Measurements from ENCODE around the gene SORCS3.

The SORCS3 gene

DNA sequence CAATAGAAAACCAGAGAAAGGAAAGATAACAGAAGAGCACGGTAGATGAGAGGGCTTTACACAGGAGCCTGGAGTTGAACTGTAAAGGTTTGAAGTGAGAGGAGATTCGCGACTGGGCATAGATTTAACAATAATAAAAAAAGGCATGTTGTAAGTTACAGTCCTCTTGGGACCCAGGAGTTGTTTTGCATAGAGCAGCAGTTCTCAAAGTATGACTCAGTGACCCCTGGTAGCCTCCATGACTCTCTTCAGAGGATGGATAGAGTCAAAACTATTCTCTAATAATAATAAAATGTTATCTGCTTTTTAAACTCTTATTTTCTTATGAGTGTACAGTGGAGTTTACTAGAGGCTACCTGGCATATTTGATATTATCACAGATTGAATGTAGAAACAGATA lies 262.3 kb downstream of the SORCS3 start:
- no peak overlapping the region for H3K27ac ChIP-seq
- TF ChIP-seq ZFX (IDR thresholded peaks at IDR 0.05; ENCODE audit: borderline replicate concordance) = no peak
- TF ChIP-seq, protein P1, sequence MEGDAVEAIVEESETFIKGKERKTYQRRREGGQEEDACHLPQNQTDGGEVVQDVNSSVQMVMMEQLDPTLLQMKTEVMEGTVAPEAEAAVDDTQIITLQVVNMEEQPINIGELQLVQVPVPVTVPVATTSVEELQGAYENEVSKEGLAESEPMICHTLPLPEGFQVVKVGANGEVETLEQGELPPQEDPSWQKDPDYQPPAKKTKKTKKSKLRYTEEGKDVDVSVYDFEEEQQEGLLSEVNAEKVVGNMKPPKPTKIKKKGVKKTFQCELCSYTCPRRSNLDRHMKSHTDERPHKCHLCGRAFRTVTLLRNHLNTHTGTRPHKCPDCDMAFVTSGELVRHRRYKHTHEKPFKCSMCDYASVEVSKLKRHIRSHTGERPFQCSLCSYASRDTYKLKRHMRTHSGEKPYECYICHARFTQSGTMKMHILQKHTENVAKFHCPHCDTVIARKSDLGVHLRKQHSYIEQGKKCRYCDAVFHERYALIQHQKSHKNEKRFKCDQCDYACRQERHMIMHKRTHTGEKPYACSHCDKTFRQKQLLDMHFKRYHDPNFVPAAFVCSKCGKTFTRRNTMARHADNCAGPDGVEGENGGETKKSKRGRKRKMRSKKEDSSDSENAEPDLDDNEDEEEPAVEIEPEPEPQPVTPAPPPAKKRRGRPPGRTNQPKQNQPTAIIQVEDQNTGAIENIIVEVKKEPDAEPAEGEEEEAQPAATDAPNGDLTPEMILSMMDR (IDR thresholded peaks at IDR 0.05) = no peak

DNA sequence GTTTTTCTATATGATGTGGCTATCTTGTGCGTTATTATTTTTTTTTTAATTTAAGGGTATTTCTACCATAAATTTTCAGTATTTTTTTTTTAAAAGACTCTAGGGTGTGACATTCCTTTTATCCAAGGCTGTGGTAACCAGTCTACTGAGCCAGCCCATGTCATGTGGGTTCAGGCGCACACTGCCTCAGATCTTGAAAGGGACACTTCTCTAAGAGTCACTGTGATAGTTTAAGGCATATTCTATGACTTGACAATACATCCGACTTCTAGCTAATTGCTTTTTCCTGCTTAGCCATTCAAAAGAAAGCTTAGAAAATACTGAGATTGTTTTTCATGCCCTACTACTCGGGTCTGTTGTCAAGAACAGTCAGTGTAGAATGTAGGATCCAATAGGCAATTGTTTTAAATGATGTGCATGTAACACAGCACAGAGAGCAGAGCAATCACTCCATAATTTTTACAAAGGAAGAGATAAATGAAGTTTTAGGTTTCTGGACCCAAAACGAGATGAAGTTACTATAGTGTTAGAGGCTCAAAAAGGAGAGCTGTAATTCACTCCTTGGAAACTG lies 263.7 kb downstream of the SORCS3 start:
- TF ChIP-seq ZFX (IDR thresholded peaks at IDR 0.05; ENCODE audit: borderline replicate concordance) = no peak
- TF ChIP-seq, protein P1 (IDR thresholded peaks at IDR 0.05) = no peak
- H3K27ac ChIP-seq = no peak overlapping the region

DNA sequence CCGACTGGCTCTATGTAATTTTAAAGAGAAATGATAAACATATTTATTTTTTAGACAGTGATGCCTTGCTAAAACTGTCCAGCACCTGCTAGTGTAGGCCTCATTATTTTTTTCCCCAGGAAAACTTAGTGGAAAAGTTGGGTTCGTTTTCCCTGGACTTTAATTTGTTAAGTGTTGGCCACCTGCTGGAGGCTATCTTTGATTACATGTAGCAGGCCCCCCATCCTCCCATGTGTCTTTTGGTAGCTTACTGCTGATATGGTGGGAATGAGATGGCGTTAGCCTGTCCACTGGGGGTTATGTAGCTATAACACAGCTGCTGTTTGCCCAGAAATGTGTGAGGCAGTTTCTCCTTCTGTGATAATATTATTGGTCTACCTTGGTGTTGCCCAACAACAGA lies 265.0 kb downstream of the SORCS3 start:
- no peak overlapping the region for H3K27ac ChIP-seq
- TF ChIP-seq, protein P1 (IDR thresholded peaks at IDR 0.05) = no peak
- no peak for TF ChIP-seq ZFX (IDR thresholded peaks at IDR 0.05; ENCODE audit: borderline replicate concordance)

DNA sequence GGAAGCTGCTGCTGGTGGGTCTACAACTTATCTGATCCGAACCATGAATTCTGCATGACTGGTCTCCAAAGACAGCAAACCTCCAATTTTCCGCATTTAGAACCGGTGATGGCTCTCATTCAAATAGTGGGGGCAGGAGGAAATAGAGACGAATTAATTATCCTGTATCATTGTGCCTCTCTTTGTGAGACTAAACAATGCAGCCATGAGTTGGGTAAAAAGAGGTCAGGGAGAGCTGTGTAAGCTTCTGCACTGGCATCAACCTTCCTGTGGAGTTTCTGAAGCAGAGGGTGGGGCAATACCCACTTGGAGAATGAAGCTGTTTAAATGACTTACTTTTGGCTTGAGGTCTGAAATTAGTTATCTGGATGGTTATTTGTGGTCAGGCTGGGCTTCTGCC lies 266.4 kb downstream of the SORCS3 start:
- no peak overlapping the region for H3K27ac ChIP-seq
- TF ChIP-seq, protein P1 (IDR thresholded peaks at IDR 0.05) = no peak
- TF ChIP-seq ZFX (IDR thresholded peaks at IDR 0.05; ENCODE audit: borderline replicate concordance) = no peak

DNA sequence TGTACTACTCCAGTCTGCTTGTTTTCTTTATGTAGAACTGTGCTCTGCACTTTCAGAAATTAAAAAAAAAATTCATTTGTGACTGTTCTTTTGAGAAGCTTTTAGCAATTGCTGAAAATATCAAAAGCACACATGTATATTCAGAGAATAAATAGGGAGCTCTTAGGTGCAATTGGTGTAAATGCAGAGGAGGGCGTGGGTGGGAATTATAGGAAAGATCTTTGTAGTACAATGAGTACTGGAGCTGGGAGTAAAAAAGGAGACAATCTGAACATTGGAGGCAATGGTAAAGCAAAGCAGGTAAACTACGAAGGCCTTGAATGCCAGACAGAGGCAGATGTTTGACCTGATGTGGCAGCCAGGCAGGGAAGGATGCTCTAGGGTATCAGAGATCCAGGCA lies 267.5 kb downstream of the SORCS3 start:
- TF ChIP-seq, protein P1 (IDR thresholded peaks at IDR 0.05) = no peak
- no peak overlapping the region for H3K27ac ChIP-seq

DNA sequence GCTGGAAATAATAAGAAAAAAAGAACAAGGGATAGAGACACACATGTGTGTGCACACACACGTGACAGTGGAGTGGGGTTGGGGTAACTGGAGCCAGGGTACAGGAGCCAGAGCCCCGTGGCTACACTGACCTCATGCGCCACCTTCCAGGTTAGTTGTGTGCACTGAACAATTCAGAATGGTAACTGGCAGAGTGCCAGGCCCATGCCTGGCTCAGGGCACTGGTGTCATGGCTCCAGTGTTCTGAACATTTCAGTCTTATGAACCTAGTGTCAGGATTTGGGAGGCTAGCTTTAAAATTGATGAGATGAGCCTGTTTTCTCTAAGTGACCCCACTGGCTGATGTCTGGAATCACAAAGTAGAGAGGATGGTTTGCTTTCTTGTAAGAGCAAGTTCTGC lies 269.6 kb downstream of the SORCS3 start:
- H3K27ac ChIP-seq = no peak overlapping the region
- no peak for TF ChIP-seq ZFX (IDR thresholded peaks at IDR 0.05; ENCODE audit: borderline replicate concordance)
- TF ChIP-seq, protein P1 (IDR thresholded peaks at IDR 0.05) = no peak

DNA sequence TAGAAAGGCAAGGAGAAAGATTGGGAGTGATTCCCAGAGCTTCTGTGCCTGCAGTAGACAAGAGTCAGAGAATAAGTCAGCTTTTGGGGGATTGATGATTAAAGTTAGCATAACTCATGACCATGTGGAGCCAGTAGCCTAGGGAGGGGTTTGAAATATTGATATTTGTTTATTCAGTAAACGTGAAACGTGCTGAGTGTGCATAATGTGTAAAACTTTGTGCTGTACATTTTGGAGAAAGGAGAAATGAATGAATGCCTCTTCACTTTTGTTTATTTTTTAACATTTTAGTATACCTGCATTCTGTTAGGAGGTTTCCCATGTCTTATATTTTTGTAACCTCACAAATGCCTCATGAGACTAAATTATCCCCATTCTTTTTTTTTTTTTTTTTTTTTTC lies 272.3 kb downstream of the SORCS3 start:
- H3K27ac ChIP-seq = no peak overlapping the region
- no peak for TF ChIP-seq ZFX (IDR thresholded peaks at IDR 0.05; ENCODE audit: borderline replicate concordance)
- TF ChIP-seq, protein P1 (IDR thresholded peaks at IDR 0.05) = no peak
